Fibroblast of lung (primary cell): Measurements from ENCODE around the gene ANKRD49. TPM values are rescaled to one million over a fixed set of nuclear protein-coding genes. Genes with fewer than 3 reads are reported as not detected.

Source experiments
- DNase-seq, 2 donors: peaks; one replicate each; pipeline versions ENCODE4 v3.0.0 to v3.0.0-alpha.2; 2010; ENCODE audit warnings: low read depth in 2 of 2
- H2AFZ ChIP-seq: 2 replicates; pipeline ENCODE4 v1.5.1; 2012; ENCODE audit warnings: low read length, control low read depth, inconsistent platforms
- H3K27ac ChIP-seq: 2 replicates; pipeline ENCODE4 v1.5.1; 2011; ENCODE audit warnings: low read length, control low read depth; ENCODE audit not compliant: insufficient read depth
- H3K27me3 ChIP-seq: 2 replicates; pipeline ENCODE4 v1.5.1; 2011; ENCODE audit warnings: mild to moderate bottlenecking, low read length; ENCODE audit not compliant: control insufficient read depth, insufficient read depth
- H3K36me3 ChIP-seq: 2 replicates; pipeline ENCODE4 v1.5.1; 2011; ENCODE audit warnings: low read length; ENCODE audit not compliant: control insufficient read depth, insufficient read depth
- H3K4me1 ChIP-seq: 2 replicates; pipeline ENCODE4 v1.5.1; 2011; ENCODE audit warnings: low read length; ENCODE audit not compliant: control insufficient read depth, insufficient read depth; ENCODE audit errors: extremely low read depth
- H3K4me2 ChIP-seq: 2 replicates; pipeline ENCODE4 v1.5.1; 2011; ENCODE audit warnings: low read length, control low read depth; ENCODE audit not compliant: insufficient read depth; ENCODE audit errors: extremely low read depth
- H3K4me3 ChIP-seq, 4 experiments: fragments of 200-600 bp in 1 of 4; sonication (generic) in 1 of 4; replicated peaks in 1 of 4; 2 replicates each; pipeline ENCODE4 v1.5.1; 2011 to 2016; ENCODE audit warnings: low read length in 4 of 4, low read depth in 3 of 4, mild to moderate bottlenecking in 3 of 4, control low read depth in 2 of 4, inconsistent platforms in 1 of 4, mixed read lengths in 1 of 4; ENCODE audit not compliant: insufficient read depth in 1 of 4; ENCODE audit errors: control extremely low read depth in 1 of 4
- H3K79me2 ChIP-seq: 2 replicates; pipeline ENCODE4 v1.5.1; 2012; ENCODE audit warnings: mild to moderate bottlenecking, low read length, inconsistent platforms; ENCODE audit not compliant: control insufficient read depth, insufficient read depth
- H3K9ac ChIP-seq: 2 replicates; pipeline ENCODE4 v1.5.1; 2011; ENCODE audit warnings: mild to moderate bottlenecking, low read length, control low read depth; ENCODE audit not compliant: insufficient read depth
- H3K9me3 ChIP-seq: 2 replicates; pipeline ENCODE4 v1.5.1; 2012; ENCODE audit warnings: low read depth, low read length; ENCODE audit not compliant: control insufficient read depth, insufficient read depth
- H4K20me1 ChIP-seq: 2 replicates; pipeline ENCODE4 v1.5.1; 2011; ENCODE audit warnings: low read length; ENCODE audit not compliant: control insufficient read depth, insufficient read depth; ENCODE audit errors: extremely low read depth
- CTCF ChIP-seq, 2 donors: IDR thresholded peaks in 1 of 2; conservative IDR thresholded peaks in 1 of 2; 1 replicate in 1 of 2; 2 replicates in 1 of 2; pipeline ENCODE4 v1.5.1; 2011 to 2012; ENCODE audit warnings: low read length in 2 of 2, control low read depth in 1 of 2, inconsistent platforms in 1 of 2, low read depth in 1 of 2, mild to moderate bottlenecking in 1 of 2
- EZH2 ChIP-seq: IDR thresholded peaks from 2 replicates; pipeline ENCODE4 v1.5.1; 2012; ENCODE audit warnings: low read length, control low read depth, mild to moderate bottlenecking; ENCODE audit errors: missing control alignments
- polyA plus RNA-seq, 2 donors: library from polyadenylated mRNA; depleted of rRNA in 1 of 2; stranded (reverse) in 1 of 2; unstranded in 1 of 2; fragments of >200 nt; gene quantifications; 2 replicates each; pipeline ENCODE4 v1.2.1, GENCODE V29; 2011 to 2012; ENCODE audit warnings: missing spikeins in 1 of 2
- total RNA-seq: library from RNA; depleted of rRNA; stranded (reverse); fragments of >200 nt; gene quantifications from 2 replicates; pipeline ENCODE4 v1.2.1, GENCODE V29; 2014

The ANKRD49 gene
- total and polyA plus RNA-seq, 2 donors (not counting 1 experiment from before 2014, with no cell fraction given): 12.9 to 17.2 TPM

- no peaks in the 10 kb centered on the region for H3K36me3 ChIP-seq
- no peaks in the 10 kb centered on the region for H3K9me3 ChIP-seq
- no peaks in the 10 kb centered on the region for H3K27me3 ChIP-seq
- H3K4me2 ChIP-seq: no peak overlapping the region
- H3K79me2 ChIP-seq: no peaks in the 10 kb centered on the region
- H3K9ac ChIP-seq: no peak overlapping the region
- DNase-seq: no peak
- TF ChIP-seq EZH2: no peak
- TF ChIP-seq CTCF (conservative IDR thresholded peaks at IDR 0.05 in 1 of 2, IDR thresholded peaks at IDR 0.05 in 1 of 2; ENCODE audit: low read depth in 1 of 2, low read length in 2 of 2): no peak
- H3K4me3 ChIP-seq: no peak overlapping the region
- no peaks in the 10 kb centered on the region for H4K20me1 ChIP-seq
- no peak overlapping the region for H3K27ac ChIP-seq
- H2AFZ ChIP-seq: no peak overlapping the region
- no peaks in the 10 kb centered on the region for H3K4me1 ChIP-seq
These were observed 38.4 kb downstream of the ANKRD49 start for GRCh38 chr11:94532211-94532610.

- TF ChIP-seq CTCF (conservative IDR thresholded peaks at IDR 0.05 in 1 of 2, IDR thresholded peaks at IDR 0.05 in 1 of 2; ENCODE audit: low read depth in 1 of 2, low read length in 2 of 2): no peak
- TF ChIP-seq EZH2: no peak
- H3K4me3 ChIP-seq: no peak overlapping the region
- H2AFZ ChIP-seq: no peak overlapping the region
These were observed 39.4 kb downstream of the ANKRD49 start for GRCh38 chr11:94533206-94533605.

GRCh38 chr11:94533696-94534630, 40.2 kb downstream of the ANKRD49 start:
- Histone ChIP-seq H2AFZ (no peak overlapping the region), H3K4me2 (no peak overlapping the region)

More at GRCh38 chr11:94533206-94533605, 39.4 kb downstream of the ANKRD49 start:
- H3K9me3 ChIP-seq: no peaks in the 10 kb centered on the region
- H3K4me2 ChIP-seq: no peak overlapping the region
- H3K4me1 ChIP-seq: no peaks in the 10 kb centered on the region
- no peaks in the 10 kb centered on the region for H3K27me3 ChIP-seq
- H3K79me2 ChIP-seq: no peaks in the 10 kb centered on the region
- no peak overlapping the region for H3K9ac ChIP-seq
- no peak for DNase-seq
- H4K20me1 ChIP-seq: no peaks in the 10 kb centered on the region
- H3K36me3 ChIP-seq: no peaks in the 10 kb centered on the region
- no peak overlapping the region for H3K27ac ChIP-seq

More at GRCh38 chr11:94533696-94534630, 40.2 kb downstream of the ANKRD49 start:
- Histone ChIP-seq H3K9me3 (no peaks in the 10 kb centered on the region), H3K27ac (no peak overlapping the region), H3K79me2 (no peaks in the 10 kb centered on the region), H3K4me3 (no peak overlapping the region), H3K4me1 (no peaks in the 10 kb centered on the region), H3K36me3 (no peaks in the 10 kb centered on the region), H3K9ac (no peak overlapping the region), H4K20me1 (no peaks in the 10 kb centered on the region), H3K27me3 (no peaks in the 10 kb centered on the region)
- DNase-seq: peak in 1 of 2 donors; percentile 47
- TF ChIP-seq CTCF (conservative IDR thresholded peaks at IDR 0.05 in 1 of 2, IDR thresholded peaks at IDR 0.05 in 1 of 2; ENCODE audit: low read depth in 1 of 2, low read length in 2 of 2) (no peak), EZH2 (no peak)
